ENCODE results near the gene NUFIP2. TPM values are rescaled to one million over a fixed set of nuclear protein-coding genes. Genes with fewer than 3 reads are reported as not detected.

The NUFIP2 gene
- total and polyA plus RNA-seq, 2 experiments from 2014 or later = 8.9 to 47.8 TPM

GRCh38 chr17:29331708-29332085 is 37.7 kb upstream of the NUFIP2 start:
- no peaks in the 10 kb centered on the region for H3K9me2 ChIP-seq (replicated peaks; ENCODE audit: insufficient read depth)
- DNase-seq (ENCODE audit: low spot score) = no peak
- TF ChIP-seq, protein P1, sequence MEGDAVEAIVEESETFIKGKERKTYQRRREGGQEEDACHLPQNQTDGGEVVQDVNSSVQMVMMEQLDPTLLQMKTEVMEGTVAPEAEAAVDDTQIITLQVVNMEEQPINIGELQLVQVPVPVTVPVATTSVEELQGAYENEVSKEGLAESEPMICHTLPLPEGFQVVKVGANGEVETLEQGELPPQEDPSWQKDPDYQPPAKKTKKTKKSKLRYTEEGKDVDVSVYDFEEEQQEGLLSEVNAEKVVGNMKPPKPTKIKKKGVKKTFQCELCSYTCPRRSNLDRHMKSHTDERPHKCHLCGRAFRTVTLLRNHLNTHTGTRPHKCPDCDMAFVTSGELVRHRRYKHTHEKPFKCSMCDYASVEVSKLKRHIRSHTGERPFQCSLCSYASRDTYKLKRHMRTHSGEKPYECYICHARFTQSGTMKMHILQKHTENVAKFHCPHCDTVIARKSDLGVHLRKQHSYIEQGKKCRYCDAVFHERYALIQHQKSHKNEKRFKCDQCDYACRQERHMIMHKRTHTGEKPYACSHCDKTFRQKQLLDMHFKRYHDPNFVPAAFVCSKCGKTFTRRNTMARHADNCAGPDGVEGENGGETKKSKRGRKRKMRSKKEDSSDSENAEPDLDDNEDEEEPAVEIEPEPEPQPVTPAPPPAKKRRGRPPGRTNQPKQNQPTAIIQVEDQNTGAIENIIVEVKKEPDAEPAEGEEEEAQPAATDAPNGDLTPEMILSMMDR (IDR thresholded peaks at IDR 0.05; ENCODE audit: poor library complexity) = no peak
- TF ChIP-seq EZH2phosphoT487 (IDR thresholded peaks at IDR 0.05; ENCODE audit: low read depth, severe bottlenecking, unreplicated experiment) = no peak
- no peak for TF ChIP-seq EZH2 (IDR thresholded peaks at IDR 0.05; ENCODE audit: borderline replicate concordance)
- no peaks in the 10 kb centered on the region for H3K79me2 ChIP-seq
- no peaks in the 10 kb centered on the region for H4K20me1 ChIP-seq (ENCODE audit: insufficient read depth, poor library complexity, severe bottlenecking)
- no peaks in the 10 kb centered on the region for H3K27me3 ChIP-seq
- H3K9me3 ChIP-seq (ENCODE audit: low read depth) = no peaks in the 10 kb centered on the region
- H3K4me2 ChIP-seq = no peak overlapping the region
- WGBS (ENCODE audit: low lambda C conversion rate, missing lambda C conversion rate) = 95% methylated on average over 1 of the region's 1 CpG
- H3K36me3 ChIP-seq (replicated peaks; ENCODE audit: insufficient read depth, low read depth) = no peaks in the 10 kb centered on the region
- no peak overlapping the region for H3K4me3 ChIP-seq
- no peaks in the 10 kb centered on the region for H3K4me1 ChIP-seq (ENCODE audit: insufficient read depth)
- H3K27ac ChIP-seq = no peak overlapping the region
- no peak overlapping the region for H2AFZ ChIP-seq

DNA sequence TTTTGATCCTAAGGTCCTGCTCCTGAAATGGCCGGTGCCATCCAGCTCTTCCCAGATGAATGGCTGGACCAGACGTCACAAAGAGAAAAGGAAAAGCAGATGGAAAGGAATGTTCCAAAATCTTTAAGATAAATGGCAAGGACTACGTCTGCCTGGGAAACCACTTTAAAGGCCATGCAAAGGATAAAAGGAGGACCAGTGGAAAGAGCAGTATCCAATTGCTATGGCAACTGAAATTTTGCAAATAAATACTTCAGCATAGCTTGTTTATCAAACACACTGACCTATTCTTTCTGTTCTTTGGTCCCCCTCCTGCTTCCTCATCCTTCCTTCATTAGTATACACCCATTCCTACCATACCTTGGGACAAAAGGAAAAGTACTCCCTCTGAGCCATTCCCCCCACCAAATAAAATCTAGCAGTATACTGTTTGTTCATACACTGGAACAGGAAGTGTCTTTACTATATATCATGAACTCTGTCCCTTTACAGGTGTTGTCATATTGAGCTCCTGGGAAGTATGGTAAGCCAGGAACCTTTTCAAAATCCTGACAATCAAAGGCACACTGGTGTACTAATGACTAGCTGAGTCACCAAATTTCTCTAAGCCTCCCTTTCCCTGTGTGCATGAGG is 37.2 kb upstream of the NUFIP2 start:
- H3K4me1 ChIP-seq (ENCODE audit: insufficient read depth) = no peaks in the 10 kb centered on the region
- no peak overlapping the region for H3K27ac ChIP-seq
- no peaks in the 10 kb centered on the region for H3K79me2 ChIP-seq
- H3K9me2 ChIP-seq (replicated peaks; ENCODE audit: insufficient read depth) = no peaks in the 10 kb centered on the region
- no peaks in the 10 kb centered on the region for H3K36me3 ChIP-seq (replicated peaks; ENCODE audit: insufficient read depth, low read depth)
- no peaks in the 10 kb centered on the region for H3K27me3 ChIP-seq
- WGBS (ENCODE audit: low lambda C conversion rate, missing lambda C conversion rate) = 75% methylated on average over 3 of the region's 3 CpGs
- H3K9me3 ChIP-seq (ENCODE audit: low read depth) = no peaks in the 10 kb centered on the region
- H2AFZ ChIP-seq = no peak overlapping the region
- no peaks in the 10 kb centered on the region for H4K20me1 ChIP-seq (ENCODE audit: insufficient read depth, poor library complexity, severe bottlenecking)
- TF ChIP-seq EZH2 (IDR thresholded peaks at IDR 0.05; ENCODE audit: borderline replicate concordance) (no peak), EZH2phosphoT487 (IDR thresholded peaks at IDR 0.05; ENCODE audit: low read depth, severe bottlenecking, unreplicated experiment) (no peak)
- TF ChIP-seq, protein P1 (IDR thresholded peaks at IDR 0.05; ENCODE audit: poor library complexity) = no peak
- H3K4me2 ChIP-seq = no peak overlapping the region
- no peak for DNase-seq (ENCODE audit: low spot score)
- no peak overlapping the region for H3K4me3 ChIP-seq

DNA sequence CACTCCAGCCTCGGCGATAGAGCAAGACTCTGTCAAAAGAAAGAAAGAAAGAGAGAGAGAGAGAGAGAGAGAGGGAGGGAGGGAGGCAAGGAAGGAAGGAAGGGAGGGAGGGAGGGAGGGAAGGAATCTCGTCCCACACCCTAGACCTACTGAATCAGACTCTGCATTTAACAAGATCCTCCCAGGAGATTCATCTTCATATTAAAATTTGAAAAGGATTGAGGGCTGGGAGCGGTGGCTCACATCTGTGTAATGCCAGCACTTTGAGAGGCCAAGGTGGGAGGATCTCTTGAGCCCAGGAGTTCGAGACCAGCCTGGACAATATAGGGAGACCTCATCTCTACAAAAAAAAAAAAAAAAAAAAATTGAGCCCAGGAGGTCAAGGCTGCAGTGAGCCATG is 33.5 kb upstream of the NUFIP2 start:
- 83% methylated on average over 4 of the region's 5 CpGs for WGBS (ENCODE audit: low lambda C conversion rate, missing lambda C conversion rate)
- Histone ChIP-seq H3K4me1 (ENCODE audit: insufficient read depth) (no peaks in the 10 kb centered on the region), H3K36me3 (replicated peaks; ENCODE audit: insufficient read depth, low read depth) (no peaks in the 10 kb centered on the region), H3K9me3 (ENCODE audit: low read depth) (no peaks in the 10 kb centered on the region), H3K27me3 (no peaks in the 10 kb centered on the region), H4K20me1 (ENCODE audit: insufficient read depth, poor library complexity, severe bottlenecking) (no peaks in the 10 kb centered on the region), H3K4me2 (no peak overlapping the region), H3K27ac (no peak overlapping the region), H2AFZ (no peak overlapping the region), H3K9me2 (replicated peaks; ENCODE audit: insufficient read depth) (no peaks in the 10 kb centered on the region), H3K4me3 (no peak overlapping the region), H3K79me2 (no peaks in the 10 kb centered on the region)
- no peak for DNase-seq (ENCODE audit: low spot score)
- TF ChIP-seq EZH2 (IDR thresholded peaks at IDR 0.05; ENCODE audit: borderline replicate concordance) (no peak), EZH2phosphoT487 (IDR thresholded peaks at IDR 0.05; ENCODE audit: low read depth, severe bottlenecking, unreplicated experiment) (no peak)
- TF ChIP-seq, protein P1 (IDR thresholded peaks at IDR 0.05; ENCODE audit: poor library complexity) = no peak
